22Rv1 (cell line): ENCODE data around the gene PRKAR1B.

Experiments used
- ZFX ChIP-seq: fragments of 450-650 bp; IDR thresholded peaks from 2 replicates; pipeline ENCODE4 v1.6.1; 2017; ENCODE audit warnings: antibody characterized with exemption, borderline replicate concordance
- TF ChIP-seq, protein P1 (sequence below): fragments of 450-650 bp; IDR thresholded peaks from 2 replicates; pipeline ENCODE4 v1.5.1; 2017; ENCODE audit warnings: mild to moderate bottlenecking

DNA sequence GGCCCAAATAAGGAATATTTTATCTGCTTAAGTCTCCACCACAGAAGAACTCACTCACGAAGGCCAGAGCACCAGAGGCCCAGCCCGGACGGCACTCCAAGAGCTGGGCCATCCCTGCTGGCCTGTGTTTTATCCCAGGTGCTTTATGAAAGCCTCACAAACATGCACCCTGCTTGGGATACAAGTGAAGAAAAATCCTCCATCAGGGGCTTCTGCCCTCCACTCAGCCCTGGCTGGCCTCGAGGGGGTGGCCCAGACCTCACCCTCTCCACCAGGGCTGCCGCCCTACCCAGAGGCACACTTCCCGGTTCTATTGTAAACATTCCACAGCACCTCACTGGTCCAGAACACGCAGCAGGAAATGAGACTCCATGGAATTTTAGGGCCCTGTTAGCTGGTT, 20.4 kb downstream of the PRKAR1B start:
- TF ChIP-seq, protein P1, sequence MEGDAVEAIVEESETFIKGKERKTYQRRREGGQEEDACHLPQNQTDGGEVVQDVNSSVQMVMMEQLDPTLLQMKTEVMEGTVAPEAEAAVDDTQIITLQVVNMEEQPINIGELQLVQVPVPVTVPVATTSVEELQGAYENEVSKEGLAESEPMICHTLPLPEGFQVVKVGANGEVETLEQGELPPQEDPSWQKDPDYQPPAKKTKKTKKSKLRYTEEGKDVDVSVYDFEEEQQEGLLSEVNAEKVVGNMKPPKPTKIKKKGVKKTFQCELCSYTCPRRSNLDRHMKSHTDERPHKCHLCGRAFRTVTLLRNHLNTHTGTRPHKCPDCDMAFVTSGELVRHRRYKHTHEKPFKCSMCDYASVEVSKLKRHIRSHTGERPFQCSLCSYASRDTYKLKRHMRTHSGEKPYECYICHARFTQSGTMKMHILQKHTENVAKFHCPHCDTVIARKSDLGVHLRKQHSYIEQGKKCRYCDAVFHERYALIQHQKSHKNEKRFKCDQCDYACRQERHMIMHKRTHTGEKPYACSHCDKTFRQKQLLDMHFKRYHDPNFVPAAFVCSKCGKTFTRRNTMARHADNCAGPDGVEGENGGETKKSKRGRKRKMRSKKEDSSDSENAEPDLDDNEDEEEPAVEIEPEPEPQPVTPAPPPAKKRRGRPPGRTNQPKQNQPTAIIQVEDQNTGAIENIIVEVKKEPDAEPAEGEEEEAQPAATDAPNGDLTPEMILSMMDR, result no peak
- TF ChIP-seq ZFX, result no peak
